Progenitor cell of endocrine pancreas (in vitro differentiated cells): ENCODE measurements around the gene TMEM39A. TPM values are rescaled to one million over a fixed set of nuclear protein-coding genes. Genes with fewer than 3 reads are reported as not detected.

Experiments
- DNase-seq: peaks from one replicate; pipeline ENCODE4 v3.0.0; 2021; ENCODE audit warnings: low spot score; ENCODE audit not compliant: unreplicated experiment
- H3K27ac Mint-ChIP-seq: 2 replicates; pipeline ENCODE4 v1.8.0; 2021; ENCODE audit warnings: mild to moderate bottlenecking, moderate library complexity, mixed read lengths
- H3K27me3 Mint-ChIP-seq: 2 replicates; pipeline ENCODE4 v1.8.0; 2021; ENCODE audit warnings: mixed read lengths
- H3K36me3 Mint-ChIP-seq: 2 replicates; pipeline ENCODE4 v1.8.0; 2022; ENCODE audit warnings: mixed read lengths; ENCODE audit not compliant: insufficient read depth
- H3K4me1 Mint-ChIP-seq: 2 replicates; pipeline ENCODE4 v1.8.0; 2021; ENCODE audit warnings: low read depth, mixed read lengths
- H3K4me3 Mint-ChIP-seq: 2 replicates; pipeline ENCODE4 v1.8.0; 2021; ENCODE audit warnings: low read depth, mild to moderate bottlenecking, moderate library complexity, mixed read lengths
- H3K9me3 Mint-ChIP-seq: 2 replicates; pipeline ENCODE4 v1.8.0; 2021; ENCODE audit warnings: low read depth, mixed read lengths
- total RNA-seq: library from RNA; stranded (reverse); gene quantifications from 2 replicates; pipeline ENCODE4 v1.2.1, GENCODE V29; 2021
- TF ChIP-seq, protein P1 (sequence below): fragments of 200-600 bp; sonication (generic); IDR thresholded peaks from one replicate; pipeline ENCODE4 v1.5.0; 2021; ENCODE audit warnings: antibody characterized with exemption, mild to moderate bottlenecking; ENCODE audit not compliant: unreplicated experiment

The TMEM39A gene
- total RNA-seq, 1 donor from 2014 or later = 51.6 TPM

- H3K27ac Mint-ChIP-seq = no peak overlapping the region
- DNase-seq = no peak
- no peaks in the 10 kb centered on the region for H3K27me3 Mint-ChIP-seq
- no peaks in the 10 kb centered on the region for H3K4me1 Mint-ChIP-seq
- TF ChIP-seq, protein P1, sequence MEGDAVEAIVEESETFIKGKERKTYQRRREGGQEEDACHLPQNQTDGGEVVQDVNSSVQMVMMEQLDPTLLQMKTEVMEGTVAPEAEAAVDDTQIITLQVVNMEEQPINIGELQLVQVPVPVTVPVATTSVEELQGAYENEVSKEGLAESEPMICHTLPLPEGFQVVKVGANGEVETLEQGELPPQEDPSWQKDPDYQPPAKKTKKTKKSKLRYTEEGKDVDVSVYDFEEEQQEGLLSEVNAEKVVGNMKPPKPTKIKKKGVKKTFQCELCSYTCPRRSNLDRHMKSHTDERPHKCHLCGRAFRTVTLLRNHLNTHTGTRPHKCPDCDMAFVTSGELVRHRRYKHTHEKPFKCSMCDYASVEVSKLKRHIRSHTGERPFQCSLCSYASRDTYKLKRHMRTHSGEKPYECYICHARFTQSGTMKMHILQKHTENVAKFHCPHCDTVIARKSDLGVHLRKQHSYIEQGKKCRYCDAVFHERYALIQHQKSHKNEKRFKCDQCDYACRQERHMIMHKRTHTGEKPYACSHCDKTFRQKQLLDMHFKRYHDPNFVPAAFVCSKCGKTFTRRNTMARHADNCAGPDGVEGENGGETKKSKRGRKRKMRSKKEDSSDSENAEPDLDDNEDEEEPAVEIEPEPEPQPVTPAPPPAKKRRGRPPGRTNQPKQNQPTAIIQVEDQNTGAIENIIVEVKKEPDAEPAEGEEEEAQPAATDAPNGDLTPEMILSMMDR = no peak
- no peaks in the 10 kb centered on the region for H3K9me3 Mint-ChIP-seq
- H3K36me3 Mint-ChIP-seq = peaks cover 14% of the 10 kb centered on the region
- H3K4me3 Mint-ChIP-seq = no peak overlapping the region
Observed at GRCh38 chr3:119456469-119456868, 6.9 kb downstream of the TMEM39A start.

- Mint-ChIP-seq H3K36me3 (peaks cover 21% of the 10 kb centered on the region), H3K27ac (peak overlapping the region; percentile 61), H3K4me1 (no peaks in the 10 kb centered on the region), H3K27me3 (no peaks in the 10 kb centered on the region), H3K4me3 (no peak overlapping the region), H3K9me3 (no peaks in the 10 kb centered on the region)
- TF ChIP-seq, protein P1 = no peak
- no peak for DNase-seq
Observed at GRCh38 chr3:119453822-119454221, 9.6 kb downstream of the TMEM39A start.

GRCh38 chr3:119444590-119444989, 18.8 kb downstream of the TMEM39A start:
- Mint-ChIP-seq H3K4me3 (no peak overlapping the region), H3K27ac (no peak overlapping the region), H3K4me1 (no peaks in the 10 kb centered on the region), H3K36me3 (peaks cover 35% of the 10 kb centered on the region), H3K27me3 (no peaks in the 10 kb centered on the region), H3K9me3 (peaks cover 3% of the 10 kb centered on the region)
- no peak for DNase-seq
- TF ChIP-seq, protein P1 = no peak

- peaks cover 38% of the 10 kb centered on the region for H3K36me3 Mint-ChIP-seq
- no peak overlapping the region for H3K4me3 Mint-ChIP-seq
- H3K9me3 Mint-ChIP-seq = peaks cover 3% of the 10 kb centered on the region
- TF ChIP-seq, protein P1 = no peak
- no peaks in the 10 kb centered on the region for H3K27me3 Mint-ChIP-seq
- H3K27ac Mint-ChIP-seq = no peak overlapping the region
- H3K4me1 Mint-ChIP-seq = no peaks in the 10 kb centered on the region
- DNase-seq = no peak
Observed at GRCh38 chr3:119443179-119443578, 20.2 kb downstream of the TMEM39A start.

GRCh38 chr3:119437691-119438258, 25.6 kb downstream of the TMEM39A start:
- Mint-ChIP-seq H3K4me3 (no peak overlapping the region), H3K9me3 (peaks cover 3% of the 10 kb centered on the region), H3K36me3 (peaks cover 57% of the 10 kb centered on the region), H3K4me1 (no peaks in the 10 kb centered on the region), H3K27me3 (no peaks in the 10 kb centered on the region), H3K27ac (no peak overlapping the region)
- TF ChIP-seq, protein P1 = no peak
- DNase-seq = no peak
